Measurements from ENCODE around the gene RITA1. TPM values are rescaled to one million over a fixed set of nuclear protein-coding genes. Genes with fewer than 3 reads are reported as not detected.

Gene RITA1
- total and polyA plus RNA-seq, 2 experiments from 2014 or later, result 16.1 to 26.9 TPM

- Histone ChIP-seq H3K27ac (no peak overlapping the region), H3K4me3 (no peak overlapping the region), H3K4me2 (no peak overlapping the region), H3K9me3 (ENCODE audit: low read depth) (no peaks in the 10 kb centered on the region), H3K9me2 (replicated peaks; ENCODE audit: insufficient read depth) (no peaks in the 10 kb centered on the region), H3K36me3 (replicated peaks; ENCODE audit: insufficient read depth, low read depth) (no peaks in the 10 kb centered on the region), H4K20me1 (ENCODE audit: insufficient read depth, poor library complexity, severe bottlenecking) (no peaks in the 10 kb centered on the region), H3K79me2 (no peaks in the 10 kb centered on the region), H3K4me1 (ENCODE audit: insufficient read depth) (no peaks in the 10 kb centered on the region), H3K27me3 (no peaks in the 10 kb centered on the region), H2AFZ (no peak overlapping the region)
- TF ChIP-seq EZH2 (IDR thresholded peaks at IDR 0.05; ENCODE audit: borderline replicate concordance), result no peak
- TF ChIP-seq CTCF (IDR thresholded peaks at IDR 0.05; ENCODE audit: poor library complexity), result no peak
- WGBS (ENCODE audit: low lambda C conversion rate, missing lambda C conversion rate), result 88% methylated on average over 7 of the region's 7 CpGs
- DNase-seq (ENCODE audit: low spot score), result no peak
Measured at GRCh38 chr12:113196582-113196981, 11.1 kb downstream of the RITA1 start.

GRCh38 chr12:113196990-113197389 lies 11.5 kb downstream of the RITA1 start:
- H3K9me2 ChIP-seq (replicated peaks; ENCODE audit: insufficient read depth), result no peaks in the 10 kb centered on the region
- no peak overlapping the region for H3K4me2 ChIP-seq
- H3K79me2 ChIP-seq, result no peaks in the 10 kb centered on the region
- H3K4me1 ChIP-seq (ENCODE audit: insufficient read depth), result no peaks in the 10 kb centered on the region
- peak; percentile 84 for DNase-seq (ENCODE audit: low spot score)
- no peak overlapping the region for H3K4me3 ChIP-seq
- TF ChIP-seq CTCF (IDR thresholded peaks at IDR 0.05; ENCODE audit: poor library complexity), result peak; percentile 64
- no peak for TF ChIP-seq EZH2phosphoT487 (IDR thresholded peaks at IDR 0.05; ENCODE audit: low read depth, severe bottlenecking, unreplicated experiment)
- TF ChIP-seq EZH2 (IDR thresholded peaks at IDR 0.05; ENCODE audit: borderline replicate concordance), result no peak
- no peaks in the 10 kb centered on the region for H4K20me1 ChIP-seq (ENCODE audit: insufficient read depth, poor library complexity, severe bottlenecking)
- no peaks in the 10 kb centered on the region for H3K36me3 ChIP-seq (replicated peaks; ENCODE audit: insufficient read depth, low read depth)
- no peaks in the 10 kb centered on the region for H3K9me3 ChIP-seq (ENCODE audit: low read depth)
- no peaks in the 10 kb centered on the region for H3K27me3 ChIP-seq
- H3K27ac ChIP-seq, result no peak overlapping the region
- no peak overlapping the region for H2AFZ ChIP-seq
- WGBS (ENCODE audit: low lambda C conversion rate, missing lambda C conversion rate), result 20% methylated on average over 4 of the region's 4 CpGs

- no peaks in the 10 kb centered on the region for H4K20me1 ChIP-seq (ENCODE audit: insufficient read depth, poor library complexity, severe bottlenecking)
- DNase-seq (ENCODE audit: low spot score), result no peak
- no peaks in the 10 kb centered on the region for H3K27me3 ChIP-seq
- H3K4me3 ChIP-seq, result no peak overlapping the region
- H3K9me2 ChIP-seq (replicated peaks; ENCODE audit: insufficient read depth), result no peaks in the 10 kb centered on the region
- H3K36me3 ChIP-seq (replicated peaks; ENCODE audit: insufficient read depth, low read depth), result no peaks in the 10 kb centered on the region
- no peaks in the 10 kb centered on the region for H3K4me1 ChIP-seq (ENCODE audit: insufficient read depth)
- H3K4me2 ChIP-seq, result no peak overlapping the region
- no peak overlapping the region for H2AFZ ChIP-seq
- no peaks in the 10 kb centered on the region for H3K79me2 ChIP-seq
- WGBS (ENCODE audit: low lambda C conversion rate, missing lambda C conversion rate), result 97% methylated on average over 8 of the region's 8 CpGs
- H3K27ac ChIP-seq, result no peak overlapping the region
- H3K9me3 ChIP-seq (ENCODE audit: low read depth), result no peaks in the 10 kb centered on the region
- no peak for TF ChIP-seq EZH2phosphoT487 (IDR thresholded peaks at IDR 0.05; ENCODE audit: low read depth, severe bottlenecking, unreplicated experiment)
- no peak for TF ChIP-seq EZH2 (IDR thresholded peaks at IDR 0.05; ENCODE audit: borderline replicate concordance)
- no peak for TF ChIP-seq CTCF (IDR thresholded peaks at IDR 0.05; ENCODE audit: poor library complexity)
Measured at GRCh38 chr12:113197518-113198077, 12.1 kb downstream of the RITA1 start.

- TF ChIP-seq EZH2 (IDR thresholded peaks at IDR 0.05; ENCODE audit: borderline replicate concordance) (no peak), CTCF (IDR thresholded peaks at IDR 0.05; ENCODE audit: poor library complexity) (no peak), EZH2phosphoT487 (IDR thresholded peaks at IDR 0.05; ENCODE audit: low read depth, severe bottlenecking, unreplicated experiment) (no peak)
- H3K27me3 ChIP-seq, result no peaks in the 10 kb centered on the region
- WGBS (ENCODE audit: low lambda C conversion rate, missing lambda C conversion rate), result 64% methylated on average over 1 of the region's 1 CpG
Measured at GRCh38 chr12:113198296-113198695, 12.8 kb downstream of the RITA1 start.

More at GRCh38 chr12:113198296-113198695, 12.8 kb downstream of the RITA1 start:
- DNase-seq (ENCODE audit: low spot score), result no peak
- Histone ChIP-seq H3K4me3 (no peak overlapping the region), H4K20me1 (ENCODE audit: insufficient read depth, poor library complexity, severe bottlenecking) (no peaks in the 10 kb centered on the region), H3K36me3 (replicated peaks; ENCODE audit: insufficient read depth, low read depth) (no peaks in the 10 kb centered on the region), H3K79me2 (no peaks in the 10 kb centered on the region), H2AFZ (no peak overlapping the region), H3K9me3 (ENCODE audit: low read depth) (no peaks in the 10 kb centered on the region), H3K9me2 (replicated peaks; ENCODE audit: insufficient read depth) (no peaks in the 10 kb centered on the region), H3K4me1 (ENCODE audit: insufficient read depth) (no peaks in the 10 kb centered on the region), H3K4me2 (no peak overlapping the region), H3K27ac (no peak overlapping the region)
